GM18520 (cell line): ENCODE measurements around the gene GAS1.

Source experiments
- ATAC-seq: cut with Tn5 transposase; IDR thresholded peaks from one replicate; pipeline ENCODE4 v1.9.1; 2021; ENCODE audit not compliant: unreplicated experiment

The GAS1 gene

GRCh38 chr9:86947146-86948073 is at the start of gene GAS1:
TSS of gene GAS1 (minus strand) at chr9:86947506. CDS start at chr9:86946779, 727 bp downstream.
- no peak for ATAC-seq

DNA sequence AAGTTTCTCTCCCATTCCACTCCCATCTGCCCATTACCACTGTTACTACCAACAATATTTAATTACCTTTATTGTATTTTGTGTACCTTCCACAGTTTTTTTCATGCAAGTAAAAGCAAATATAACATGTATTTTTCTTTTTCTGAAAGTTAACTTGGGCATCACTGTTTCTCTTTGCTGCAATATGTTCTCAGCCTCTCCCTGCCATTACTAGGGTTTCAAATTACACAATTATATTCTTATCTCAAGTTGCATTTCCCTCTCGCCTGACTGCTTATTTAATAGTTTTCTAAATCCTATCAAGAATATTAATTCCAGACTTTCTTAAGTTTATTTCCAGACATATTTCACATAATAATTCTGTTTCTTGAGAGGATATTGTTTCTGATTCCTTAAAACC is 46.9 kb upstream of the GAS1 start:
- ATAC-seq = no peak

GRCh38 chr9:86993830-86994229 is 46.5 kb upstream of the GAS1 start:
- ATAC-seq = no peak

GRCh38 chr9:86991077-86991476 is 43.8 kb upstream of the GAS1 start:
- no peak for ATAC-seq

- no peak for ATAC-seq
Measured at GRCh38 chr9:86990290-86990689, 43.0 kb upstream of the GAS1 start.

DNA sequence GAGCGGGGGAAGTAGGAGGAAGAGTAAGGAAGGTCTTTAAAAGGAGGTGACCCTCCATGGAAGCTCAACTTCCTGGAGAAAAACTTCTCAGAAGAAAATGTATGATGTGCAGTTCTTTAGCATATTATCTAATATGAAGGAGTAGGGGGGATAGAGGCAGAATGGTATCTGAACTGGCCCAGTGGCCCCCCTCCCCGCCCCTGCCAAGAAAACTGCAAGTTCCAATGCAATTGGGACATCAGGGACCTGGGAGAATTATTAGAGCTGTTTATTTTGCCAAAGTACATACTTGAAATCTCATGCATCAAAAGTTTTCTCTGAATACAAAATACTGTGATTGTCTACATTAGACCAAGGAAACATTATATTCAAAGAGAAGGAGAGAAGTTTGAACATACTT is 40.6 kb upstream of the GAS1 start:
- no peak for ATAC-seq

- no peak for ATAC-seq
Measured at GRCh38 chr9:86985132-86985647, 37.9 kb upstream of the GAS1 start.

- ATAC-seq = no peak
Measured at GRCh38 chr9:86983620-86984259, 36.4 kb upstream of the GAS1 start.

GRCh38 chr9:86983249-86983619 is 35.9 kb upstream of the GAS1 start:
- ATAC-seq = no peak

- no peak for ATAC-seq
Measured at GRCh38 chr9:86980802-86981201, 33.5 kb upstream of the GAS1 start.

DNA sequence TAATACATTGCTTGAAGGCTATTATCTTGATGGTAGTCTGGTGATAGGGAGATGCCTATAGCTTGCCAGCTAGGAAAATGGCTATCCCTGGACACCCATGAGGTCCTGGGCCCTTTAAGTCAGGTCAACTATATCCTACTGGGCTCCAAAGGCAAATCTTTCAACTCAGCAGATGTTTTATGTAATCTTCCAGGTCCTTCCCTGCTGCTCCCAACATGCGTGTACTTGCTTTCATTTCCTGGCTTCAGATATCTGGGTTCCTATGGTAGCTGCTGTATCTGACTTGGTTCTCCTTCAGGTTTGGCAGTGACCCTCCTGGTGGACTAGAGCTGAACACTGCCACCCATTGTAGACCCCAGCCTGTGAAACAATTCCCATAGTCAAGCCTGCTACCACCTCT is 32.4 kb upstream of the GAS1 start:
- ATAC-seq = no peak

DNA sequence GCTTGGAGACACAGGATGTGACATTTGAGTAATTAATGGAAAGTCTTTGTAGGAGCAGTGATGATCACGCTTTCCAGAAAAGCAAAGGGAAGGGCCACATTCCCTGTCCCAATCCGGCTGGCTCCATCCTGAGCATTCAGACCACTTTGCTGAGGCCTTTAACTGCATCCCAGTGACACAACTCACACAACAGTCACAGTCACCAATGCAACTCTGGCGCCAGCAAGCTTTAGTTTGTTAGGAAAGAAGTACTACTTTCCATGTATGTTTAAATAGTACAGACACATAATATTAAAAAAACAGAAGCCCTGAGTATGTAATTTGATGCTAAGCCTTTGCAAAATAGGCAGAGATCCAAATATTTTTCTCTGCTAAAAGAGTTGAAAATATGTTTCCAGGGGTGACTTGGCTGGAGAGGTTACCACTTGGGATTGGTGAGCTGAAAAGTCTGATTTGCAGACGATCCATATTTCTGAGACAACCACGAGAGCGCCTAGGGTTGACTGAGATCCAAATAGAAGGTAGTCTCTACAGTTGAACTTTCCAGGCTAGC is 31.7 kb upstream of the GAS1 start:
- no peak for ATAC-seq

- no peak for ATAC-seq
Measured at GRCh38 chr9:86978413-86978812, 31.1 kb upstream of the GAS1 start.

GRCh38 chr9:86977205-86977835 is 30.0 kb upstream of the GAS1 start:
- no peak for ATAC-seq

DNA sequence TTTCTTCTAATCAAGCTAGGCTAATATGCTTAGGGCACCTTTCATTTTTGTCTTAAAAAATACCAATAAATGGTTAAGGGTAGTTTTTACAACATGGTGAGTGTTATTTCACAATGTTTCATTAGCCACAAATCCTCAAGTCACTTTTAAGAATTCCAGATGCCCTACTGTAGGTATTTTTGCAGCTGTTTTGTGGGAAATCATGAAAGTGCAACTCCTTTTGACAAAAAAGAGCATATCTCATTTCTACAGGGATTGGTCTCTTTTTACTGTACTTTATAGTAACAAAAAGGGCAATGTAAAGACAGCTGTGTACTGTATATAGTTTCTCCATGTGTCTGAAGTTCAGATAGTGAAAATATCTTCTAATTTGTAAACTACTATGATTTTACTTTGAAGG is 28.3 kb upstream of the GAS1 start:
- ATAC-seq = no peak

DNA sequence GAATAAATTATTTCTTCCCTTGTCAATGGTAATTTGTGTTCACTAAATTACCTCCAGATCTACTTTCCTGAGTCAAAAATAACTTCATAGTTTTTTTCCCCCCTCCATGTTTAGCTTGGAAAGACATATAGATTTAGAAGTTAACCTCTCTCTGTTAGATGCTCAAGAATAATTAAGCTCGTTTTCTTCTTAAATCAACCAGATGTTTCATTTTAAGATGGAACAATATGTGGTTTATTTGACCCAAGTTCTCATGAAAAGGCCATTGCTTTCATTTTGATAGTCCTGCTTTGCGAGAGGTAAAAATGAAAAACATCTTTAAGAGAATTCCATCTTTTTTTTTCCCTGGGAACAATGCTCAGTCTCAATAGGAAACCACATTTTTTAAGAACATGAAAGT is 27.7 kb upstream of the GAS1 start:
- ATAC-seq = no peak

DNA sequence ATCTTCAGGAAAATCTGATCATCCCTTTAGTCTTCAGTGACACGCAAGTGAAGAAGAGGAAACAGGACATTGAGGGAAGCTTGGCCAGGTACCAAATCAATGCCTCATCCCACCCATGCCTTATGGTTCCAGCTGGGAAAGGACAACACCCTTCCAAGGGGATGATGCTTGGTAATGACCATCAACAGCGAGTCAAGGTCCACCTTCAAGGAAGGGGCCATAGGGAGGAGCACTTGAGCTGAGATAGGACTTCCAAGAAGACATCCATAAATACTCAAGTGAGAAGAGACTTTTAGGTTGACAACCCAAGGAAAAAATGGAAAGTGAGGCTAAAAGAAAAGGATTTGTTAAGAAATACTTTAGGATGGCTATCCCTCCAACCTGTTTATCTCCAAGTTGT is 27.1 kb upstream of the GAS1 start:
- ATAC-seq = no peak

GRCh38 chr9:86971742-86972141 is 24.4 kb upstream of the GAS1 start:
- ATAC-seq = no peak

GRCh38 chr9:86968258-86968920 is 21.1 kb upstream of the GAS1 start:
- no peak for ATAC-seq

DNA sequence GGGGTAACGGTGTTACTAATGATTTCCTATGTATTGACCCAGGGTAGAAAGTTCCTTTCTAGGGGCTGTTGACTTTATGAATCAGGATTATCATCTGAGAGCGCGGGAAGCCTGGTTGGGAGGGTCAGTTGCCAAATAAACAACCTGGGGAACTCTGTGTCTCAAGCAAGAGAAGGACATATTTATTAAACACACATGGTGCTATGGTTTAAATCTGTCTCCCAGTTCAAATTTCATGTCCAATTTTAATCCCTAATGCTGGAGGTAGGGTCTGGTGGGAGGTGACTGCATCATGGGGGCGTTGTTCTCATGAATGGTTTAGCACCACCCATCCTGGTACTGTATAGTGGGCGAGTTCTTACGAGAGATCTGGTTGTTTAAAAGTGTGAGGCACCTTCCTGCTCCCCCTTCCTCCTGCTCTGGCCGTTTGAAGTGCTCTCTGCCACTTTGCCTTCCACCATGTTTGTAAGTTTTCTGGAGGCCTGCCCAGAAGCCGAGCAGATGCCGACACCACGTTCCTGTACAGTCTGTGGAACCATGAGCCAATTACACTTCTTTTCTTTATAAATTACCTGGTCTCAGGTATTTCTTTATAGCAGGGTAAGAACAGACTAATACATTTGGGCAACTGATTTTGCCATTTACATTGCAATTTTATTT is 19.7 kb upstream of the GAS1 start:
- no peak for ATAC-seq
